Measurements from ENCODE around the gene DNM2.
"Not testable (repeated sequence)": the region's sequence is repeated elsewhere in the genome, so short reads cannot be mapped to it uniquely, and the experiment has no call there.

The DNM2 gene

DNA sequence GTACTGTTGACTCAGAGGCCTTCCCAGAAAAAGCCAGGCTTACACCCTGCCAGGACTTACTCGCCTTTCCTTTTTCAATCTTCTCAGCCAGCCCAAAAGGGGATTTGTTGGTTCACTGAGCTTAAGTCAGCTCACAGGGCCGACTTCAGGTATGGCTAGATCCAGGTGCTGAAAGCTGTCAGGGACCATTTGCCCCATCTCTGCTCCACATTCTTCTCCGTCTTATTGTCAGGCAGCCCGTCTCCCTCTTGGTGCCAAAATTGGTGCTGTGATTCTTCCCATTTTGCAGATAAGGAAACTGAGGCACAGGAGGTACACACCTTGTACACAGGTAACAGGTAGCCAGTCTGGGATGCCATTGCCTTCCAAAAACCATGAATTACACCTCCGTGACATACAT, 132.8 kb downstream of the DNM2 start:
- no peak for DNase-seq
- POLR2A ChIA-PET: no interaction called here
- H3K4me3 ChIP-seq (ENCODE audit: control insufficient read depth in 1 of 7, extremely low read depth in 1 of 7, insufficient read depth in 4 of 7, low read depth in 2 of 7, low read length in 6 of 7): no peak overlapping the region
- 97% methylated on average over 4 of the region's 5 CpGs for WGBS (ENCODE audit: insufficient coverage)
- H3K27me3 ChIP-seq (replicated peaks in 2 of 5; ENCODE audit: control insufficient read depth in 4 of 5, insufficient read depth in 5 of 5, low read length in 4 of 5): no peaks in the 10 kb centered on the region
- peaks cover 0 to 10% (median 4%) of the 10 kb centered on the region in 5 experiments for H3K9me3 ChIP-seq (ENCODE audit: control extremely low read depth in 1 of 5, control insufficient read depth in 4 of 5, insufficient read depth in 2 of 5, low read depth in 1 of 5, low read length in 4 of 5)
- H3K4me1 ChIP-seq (ENCODE audit: control extremely low read depth in 1 of 4, control insufficient read depth in 4 of 4, insufficient read depth in 4 of 4, low read length in 3 of 4): peaks cover 3 to 13% (median 11%) of the 10 kb centered on the region in 4 experiments
- H3K27ac ChIP-seq (ENCODE audit: insufficient read depth in 1 of 2, low read depth in 1 of 2, low read length in 2 of 2, poor library complexity in 1 of 2, severe bottlenecking in 2 of 2): no peak overlapping the region
- peaks cover 4 to 16% (median 8%) of the 10 kb centered on the region in 4 experiments for H3K36me3 ChIP-seq (ENCODE audit: control insufficient read depth in 4 of 4, insufficient read depth in 4 of 4, low read length in 3 of 4)
- CTCF ChIA-PET: interaction anchor here (1.5 to 10.0 kb wide), 3 partner anchors 9 to 12 kb away, joined by 4 to 97 read pairs (median 5); no protein-coding TSS in a partner anchor

DNA sequence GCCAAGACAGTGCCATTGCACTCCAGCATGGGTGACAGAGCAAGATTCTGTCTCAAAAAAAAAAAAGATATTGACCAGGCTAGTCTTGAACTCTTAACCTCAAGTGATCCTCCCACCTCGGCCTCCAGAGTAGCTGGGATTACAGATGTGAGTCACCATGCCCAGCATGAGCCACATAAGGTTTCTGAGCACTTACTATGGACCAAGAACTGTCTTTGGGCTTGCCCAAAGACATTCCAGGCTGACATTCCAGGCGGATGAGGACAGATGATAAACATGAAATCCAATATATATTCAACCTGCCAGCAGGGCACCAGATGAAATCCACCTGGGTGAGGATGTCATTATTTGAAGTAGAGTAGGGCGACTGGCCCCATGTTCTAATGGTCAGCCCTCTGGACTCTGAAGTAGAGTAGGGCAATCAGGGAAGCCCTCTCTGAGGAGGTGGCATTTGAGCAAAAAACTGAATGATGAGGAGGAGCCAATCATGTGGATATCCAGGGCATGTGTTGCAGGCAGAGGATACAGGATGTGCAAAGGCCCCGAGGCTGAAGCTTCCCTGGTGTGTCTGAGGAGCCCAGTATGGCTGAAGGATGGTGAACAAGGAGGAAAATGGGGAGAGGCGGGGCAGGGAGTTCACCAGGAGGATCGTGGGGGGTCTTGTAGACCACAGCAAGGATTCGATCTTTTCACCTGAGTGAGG, 134.4 kb downstream of the DNM2 start:
- Histone ChIP-seq H3K27me3 (replicated peaks in 2 of 5; ENCODE audit: control insufficient read depth in 4 of 5, insufficient read depth in 5 of 5, low read length in 4 of 5) (no peaks in the 10 kb centered on the region), H3K36me3 (ENCODE audit: control insufficient read depth in 4 of 4, insufficient read depth in 4 of 4, low read length in 3 of 4) (peaks cover 4 to 20% (median 12%) of the 10 kb centered on the region in 4 experiments), H3K27ac (ENCODE audit: insufficient read depth in 1 of 2, low read depth in 1 of 2, low read length in 2 of 2, poor library complexity in 1 of 2, severe bottlenecking in 2 of 2) (no peak overlapping the region), H3K4me1 (ENCODE audit: control extremely low read depth in 1 of 4, control insufficient read depth in 4 of 4, insufficient read depth in 4 of 4, low read length in 3 of 4) (peaks cover 3 to 13% (median 11%) of the 10 kb centered on the region in 4 experiments), H3K9me3 (ENCODE audit: control extremely low read depth in 1 of 5, control insufficient read depth in 4 of 5, insufficient read depth in 2 of 5, low read depth in 1 of 5, low read length in 4 of 5) (no peaks in the 10 kb centered on the region), H3K4me3 (ENCODE audit: control insufficient read depth in 1 of 7, extremely low read depth in 1 of 7, insufficient read depth in 4 of 7, low read depth in 2 of 7, low read length in 6 of 7) (no peak overlapping the region)
- ChIA-PET CTCF (interaction anchor here (1.0 to 10.0 kb wide), 4 partner anchors 9 to 33 kb away, joined by 3 to 97 read pairs (median 6); no protein-coding TSS in a partner anchor), POLR2A (no interaction called here)
- WGBS (ENCODE audit: insufficient coverage): 97% methylated on average over 3 of the region's 7 CpGs
- DNase-seq: no peak

DNA sequence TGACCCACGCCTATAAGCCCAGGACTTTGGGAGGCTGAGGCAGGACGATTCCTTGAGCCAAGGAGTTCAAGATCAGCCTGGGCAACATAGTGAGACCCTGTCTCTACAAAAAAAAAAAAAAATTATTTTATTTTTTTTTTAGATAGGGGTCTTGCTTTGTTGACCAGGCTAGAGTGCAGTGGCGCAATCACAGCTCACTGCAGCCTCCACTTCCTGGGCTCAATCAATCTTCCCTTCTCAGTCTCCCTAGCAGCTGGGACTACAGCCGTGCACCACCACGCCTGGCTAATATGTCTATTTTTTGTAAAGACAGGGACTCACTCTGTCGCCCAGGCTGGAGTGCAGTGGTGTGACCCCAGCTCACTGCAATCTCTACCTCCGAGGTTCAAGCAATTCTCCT, 135.1 kb downstream of the DNM2 start:
- Histone ChIP-seq H3K4me1 (ENCODE audit: control extremely low read depth in 1 of 4, control insufficient read depth in 4 of 4, insufficient read depth in 4 of 4, low read length in 3 of 4) (peaks cover 0 to 11% (median 10%) of the 10 kb centered on the region in 4 experiments), H3K27ac (ENCODE audit: insufficient read depth in 1 of 2, low read depth in 1 of 2, low read length in 2 of 2, poor library complexity in 1 of 2, severe bottlenecking in 2 of 2) (no peak overlapping the region), H3K36me3 (ENCODE audit: control insufficient read depth in 4 of 4, insufficient read depth in 4 of 4, low read length in 3 of 4) (peaks cover 4 to 20% (median 12%) of the 10 kb centered on the region in 4 experiments), H3K27me3 (replicated peaks in 2 of 5; ENCODE audit: control insufficient read depth in 4 of 5, insufficient read depth in 5 of 5, low read length in 4 of 5) (no peaks in the 10 kb centered on the region), H3K9me3 (ENCODE audit: control extremely low read depth in 1 of 5, control insufficient read depth in 4 of 5, insufficient read depth in 2 of 5, low read depth in 1 of 5, low read length in 4 of 5) (no peaks in the 10 kb centered on the region), H3K4me3 (ENCODE audit: control insufficient read depth in 1 of 7, extremely low read depth in 1 of 7, insufficient read depth in 4 of 7, low read depth in 2 of 7, low read length in 6 of 7) (no peak overlapping the region)
- WGBS (ENCODE audit: insufficient coverage): 100% methylated on average over 6 of the region's 7 CpGs
- no peak for DNase-seq
- ChIA-PET CTCF (interaction anchor here (1.0 to 10.0 kb wide), 3 partner anchors 9 to 32 kb away, joined by 3 to 97 read pairs (median 7); no protein-coding TSS in a partner anchor), POLR2A (no interaction called here)

DNA sequence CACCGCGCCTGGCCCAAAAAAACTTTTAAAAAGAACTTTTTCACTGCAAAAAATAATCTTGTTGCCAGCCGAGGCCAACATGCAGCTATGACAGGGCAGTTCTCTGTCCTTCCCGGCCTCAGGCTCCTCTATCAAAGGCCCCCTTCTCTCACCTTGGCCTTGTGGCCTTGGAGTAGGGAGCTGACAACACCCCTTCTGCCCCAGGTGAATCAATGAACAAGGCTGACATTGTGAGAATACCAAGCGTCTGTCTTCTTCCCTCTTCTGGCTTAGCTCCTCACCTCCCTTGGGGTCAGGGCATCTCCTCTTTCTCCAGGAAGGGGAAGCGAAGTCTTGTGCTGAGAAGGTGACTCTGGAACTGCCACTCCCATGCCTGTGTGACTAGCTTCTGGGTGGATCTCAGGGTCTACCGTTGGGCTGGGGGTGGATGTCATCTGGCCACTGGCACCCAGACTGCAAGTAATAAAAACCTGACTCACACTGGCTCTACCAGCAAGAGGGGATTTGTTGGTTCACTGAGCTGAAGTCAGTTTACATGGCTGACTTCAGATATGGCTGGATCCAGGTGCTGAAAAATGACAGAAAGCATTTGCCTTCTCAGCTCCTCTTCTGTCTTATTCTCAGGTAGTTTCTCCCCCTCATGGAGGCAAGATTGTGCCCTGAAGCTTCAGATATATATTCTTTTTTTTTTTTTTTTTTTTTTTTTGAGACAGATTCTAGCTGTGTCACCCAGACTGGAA, 136.6 kb downstream of the DNM2 start:
- H3K27me3 ChIP-seq (replicated peaks in 2 of 5; ENCODE audit: control insufficient read depth in 4 of 5, insufficient read depth in 5 of 5, low read length in 4 of 5): no peaks in the 10 kb centered on the region
- no peak overlapping the region for H3K27ac ChIP-seq (ENCODE audit: insufficient read depth in 1 of 2, low read depth in 1 of 2, low read length in 2 of 2, poor library complexity in 1 of 2, severe bottlenecking in 2 of 2)
- 90% methylated on average over 5 of the region's 7 CpGs for WGBS (ENCODE audit: insufficient coverage)
- no peaks in the 10 kb centered on the region for H3K4me1 ChIP-seq (ENCODE audit: control extremely low read depth in 1 of 4, control insufficient read depth in 4 of 4, insufficient read depth in 4 of 4, low read length in 3 of 4)
- no peaks in the 10 kb centered on the region for H3K9me3 ChIP-seq (ENCODE audit: control extremely low read depth in 1 of 5, control insufficient read depth in 4 of 5, insufficient read depth in 2 of 5, low read depth in 1 of 5, low read length in 4 of 5)
- no peak for DNase-seq
- ChIA-PET POLR2A (no interaction called here), CTCF (interaction anchor here (0.7 to 10.0 kb wide), 11 partner anchors 9 to 99 kb away, joined by 3 to 97 read pairs (median 3); partner anchors contain the start of gene TMED1)
- H3K4me3 ChIP-seq (ENCODE audit: control insufficient read depth in 1 of 7, extremely low read depth in 1 of 7, insufficient read depth in 4 of 7, low read depth in 2 of 7, low read length in 6 of 7): no peak overlapping the region
- peaks cover 4 to 20% (median 12%) of the 10 kb centered on the region in 4 experiments for H3K36me3 ChIP-seq (ENCODE audit: control insufficient read depth in 4 of 4, insufficient read depth in 4 of 4, low read length in 3 of 4)

DNA sequence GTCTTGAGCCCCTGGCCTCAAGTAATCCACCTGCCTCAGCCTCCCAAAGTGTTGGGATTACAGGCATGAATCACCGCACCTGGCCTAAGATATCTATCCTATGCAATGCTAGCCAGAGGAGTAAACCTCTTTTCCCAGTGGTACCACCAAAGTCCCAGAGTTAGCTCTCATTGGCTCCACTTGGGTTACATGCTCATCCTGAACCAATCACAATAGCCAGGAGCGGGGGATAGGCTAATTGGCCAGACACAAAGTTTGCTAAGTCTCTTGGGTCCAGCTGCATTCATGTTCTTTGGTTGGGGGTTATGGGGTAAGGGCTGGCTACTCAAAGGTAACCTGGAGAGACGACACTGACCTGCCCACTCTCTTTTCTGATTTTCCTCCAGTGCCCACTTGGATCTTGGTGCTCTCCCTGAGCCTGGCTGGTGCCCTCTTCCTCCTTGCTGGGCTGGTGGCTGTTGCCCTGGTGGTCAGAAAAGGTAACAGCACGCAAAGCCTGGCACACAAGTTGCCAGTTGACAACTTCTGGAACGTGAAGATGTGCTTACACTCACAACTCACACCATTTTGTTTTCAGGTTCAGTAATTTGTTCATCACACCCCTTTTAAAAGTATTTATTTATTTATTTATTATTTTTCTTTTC, 138.1 kb downstream of the DNM2 start:
- Histone ChIP-seq H3K36me3 (ENCODE audit: control insufficient read depth in 4 of 4, insufficient read depth in 4 of 4, low read length in 3 of 4) (peaks cover 0 to 18% (median 14%) of the 10 kb centered on the region in 4 experiments), H3K27ac (ENCODE audit: insufficient read depth in 1 of 2, low read depth in 1 of 2, low read length in 2 of 2, poor library complexity in 1 of 2, severe bottlenecking in 2 of 2) (no peak overlapping the region), H3K27me3 (replicated peaks in 2 of 5; ENCODE audit: control insufficient read depth in 4 of 5, insufficient read depth in 5 of 5, low read length in 4 of 5) (no peaks in the 10 kb centered on the region), H3K9me3 (ENCODE audit: control extremely low read depth in 1 of 5, control insufficient read depth in 4 of 5, insufficient read depth in 2 of 5, low read depth in 1 of 5, low read length in 4 of 5) (no peaks in the 10 kb centered on the region), H3K4me3 (ENCODE audit: control insufficient read depth in 1 of 7, extremely low read depth in 1 of 7, insufficient read depth in 4 of 7, low read depth in 2 of 7, low read length in 6 of 7) (no peak overlapping the region), H3K4me1 (ENCODE audit: control extremely low read depth in 1 of 4, control insufficient read depth in 4 of 4, insufficient read depth in 4 of 4, low read length in 3 of 4) (no peaks in the 10 kb centered on the region)
- DNase-seq: peak; percentile 44 to 68 (median 59)
- ChIA-PET POLR2A (no interaction called here), CTCF (interaction anchor here (0.7 to 10.0 kb wide), 10 partner anchors 7 to 243 kb away, joined by 3 to 97 read pairs (median 3); partner anchors contain the start of gene TMED1)
- WGBS (ENCODE audit: insufficient coverage): 92% methylated on average over 2 of the region's 5 CpGs

DNA sequence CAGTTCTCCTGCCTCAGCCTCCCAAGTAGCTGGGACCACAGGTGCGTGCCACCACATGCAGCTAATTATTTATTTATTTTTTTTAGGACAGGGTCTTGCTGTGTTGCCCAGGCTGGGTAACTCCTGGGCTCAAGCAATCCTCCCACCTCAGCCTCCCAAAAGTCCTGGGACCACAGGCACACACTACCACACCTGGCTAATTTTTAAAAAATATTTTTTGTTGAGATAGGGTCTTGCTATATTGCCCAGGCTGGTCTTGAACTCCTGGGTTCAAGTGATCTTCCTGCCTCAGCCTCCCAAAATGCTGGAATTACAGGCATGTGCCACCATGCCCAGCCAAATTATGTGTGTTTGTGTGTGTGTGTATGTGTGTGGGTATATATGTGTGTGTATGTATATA, 139.0 kb downstream of the DNM2 start:
- CTCF ChIA-PET: interaction anchor here (0.7 to 10.0 kb wide), 7 partner anchors 6 to 242 kb away, joined by 3 to 97 read pairs (median 7); partner anchors contain the start of gene TMED1
- H3K27ac ChIP-seq (ENCODE audit: insufficient read depth in 1 of 2, low read depth in 1 of 2, low read length in 2 of 2, poor library complexity in 1 of 2, severe bottlenecking in 2 of 2); H3K4me1 ChIP-seq (ENCODE audit: control extremely low read depth in 1 of 4, control insufficient read depth in 4 of 4, insufficient read depth in 4 of 4, low read length in 3 of 4); POLR2A ChIA-PET; H3K27me3 ChIP-seq (replicated peaks in 2 of 5; ENCODE audit: control insufficient read depth in 4 of 5, insufficient read depth in 5 of 5, low read length in 4 of 5); H3K9me3 ChIP-seq (ENCODE audit: control extremely low read depth in 1 of 5, control insufficient read depth in 4 of 5, insufficient read depth in 2 of 5, low read depth in 1 of 5, low read length in 4 of 5); H3K4me3 ChIP-seq (ENCODE audit: control insufficient read depth in 1 of 7, extremely low read depth in 1 of 7, insufficient read depth in 4 of 7, low read depth in 2 of 7, low read length in 6 of 7); DNase-seq: not testable (repeated sequence)
- peaks cover 0 to 18% (median 14%) of the 10 kb centered on the region in 4 experiments for H3K36me3 ChIP-seq (ENCODE audit: control insufficient read depth in 4 of 4, insufficient read depth in 4 of 4, low read length in 3 of 4)
- 100% methylated on average over 1 of the region's 1 CpG for WGBS (ENCODE audit: insufficient coverage)
